ENCODE measurements around the gene RGSL1. TPM values are rescaled to one million over a fixed set of nuclear protein-coding genes. Genes with fewer than 3 reads are reported as not detected.

Gene RGSL1
- total and polyA plus RNA-seq, 2 of the 8 experiments (the other 6 are each of a cell fraction or from before 2014, with no cell fraction given), result not detected

- TF ChIP-seq CHD1 (IDR thresholded peaks at IDR 0.05; ENCODE audit: low read depth, low read length) (no peak), SIRT6 (IDR thresholded peaks at IDR 0.05; ENCODE audit: low read length) (no peak), TCF12 (IDR thresholded peaks at IDR 0.05; ENCODE audit: low read depth, low read length) (no peak), POU5F1 (IDR thresholded peaks at IDR 0.05; ENCODE audit: low read depth, low read length) (no peak), ATF3 (IDR thresholded peaks at IDR 0.05; ENCODE audit: insufficient read depth, low read depth, low read length) (no peak), TAF1 (IDR thresholded peaks at IDR 0.05; ENCODE audit: low read depth, low read length) (no peak)
Measured at GRCh38 chr1:182453631-182454030, 3.7 kb downstream of the RGSL1 start (continued).

All from H1 (cell line).